HG03175 (cell line): ENCODE measurements around the gene TPRN.
"Not testable (repeated sequence)": the region's sequence is repeated elsewhere in the genome, so short reads cannot be mapped to it uniquely, and the experiment has no call there.

Source experiments
- ATAC-seq: cut with Tn5 transposase; IDR thresholded peaks from one replicate; pipeline ENCODE4 v1.9.1; 2021; ENCODE audit warnings: mild to moderate bottlenecking, moderate library complexity; ENCODE audit not compliant: unreplicated experiment

TPRN gene, protein sequence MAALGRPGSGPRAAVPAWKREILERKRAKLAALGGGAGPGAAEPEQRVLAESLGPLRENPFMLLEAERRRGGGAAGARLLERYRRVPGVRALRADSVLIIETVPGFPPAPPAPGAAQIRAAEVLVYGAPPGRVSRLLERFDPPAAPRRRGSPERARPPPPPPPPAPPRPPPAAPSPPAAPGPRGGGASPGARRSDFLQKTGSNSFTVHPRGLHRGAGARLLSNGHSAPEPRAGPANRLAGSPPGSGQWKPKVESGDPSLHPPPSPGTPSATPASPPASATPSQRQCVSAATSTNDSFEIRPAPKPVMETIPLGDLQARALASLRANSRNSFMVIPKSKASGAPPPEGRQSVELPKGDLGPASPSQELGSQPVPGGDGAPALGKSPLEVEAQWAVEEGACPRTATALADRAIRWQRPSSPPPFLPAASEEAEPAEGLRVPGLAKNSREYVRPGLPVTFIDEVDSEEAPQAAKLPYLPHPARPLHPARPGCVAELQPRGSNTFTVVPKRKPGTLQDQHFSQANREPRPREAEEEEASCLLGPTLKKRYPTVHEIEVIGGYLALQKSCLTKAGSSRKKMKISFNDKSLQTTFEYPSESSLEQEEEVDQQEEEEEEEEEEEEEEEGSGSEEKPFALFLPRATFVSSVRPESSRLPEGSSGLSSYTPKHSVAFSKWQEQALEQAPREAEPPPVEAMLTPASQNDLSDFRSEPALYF

DNA sequence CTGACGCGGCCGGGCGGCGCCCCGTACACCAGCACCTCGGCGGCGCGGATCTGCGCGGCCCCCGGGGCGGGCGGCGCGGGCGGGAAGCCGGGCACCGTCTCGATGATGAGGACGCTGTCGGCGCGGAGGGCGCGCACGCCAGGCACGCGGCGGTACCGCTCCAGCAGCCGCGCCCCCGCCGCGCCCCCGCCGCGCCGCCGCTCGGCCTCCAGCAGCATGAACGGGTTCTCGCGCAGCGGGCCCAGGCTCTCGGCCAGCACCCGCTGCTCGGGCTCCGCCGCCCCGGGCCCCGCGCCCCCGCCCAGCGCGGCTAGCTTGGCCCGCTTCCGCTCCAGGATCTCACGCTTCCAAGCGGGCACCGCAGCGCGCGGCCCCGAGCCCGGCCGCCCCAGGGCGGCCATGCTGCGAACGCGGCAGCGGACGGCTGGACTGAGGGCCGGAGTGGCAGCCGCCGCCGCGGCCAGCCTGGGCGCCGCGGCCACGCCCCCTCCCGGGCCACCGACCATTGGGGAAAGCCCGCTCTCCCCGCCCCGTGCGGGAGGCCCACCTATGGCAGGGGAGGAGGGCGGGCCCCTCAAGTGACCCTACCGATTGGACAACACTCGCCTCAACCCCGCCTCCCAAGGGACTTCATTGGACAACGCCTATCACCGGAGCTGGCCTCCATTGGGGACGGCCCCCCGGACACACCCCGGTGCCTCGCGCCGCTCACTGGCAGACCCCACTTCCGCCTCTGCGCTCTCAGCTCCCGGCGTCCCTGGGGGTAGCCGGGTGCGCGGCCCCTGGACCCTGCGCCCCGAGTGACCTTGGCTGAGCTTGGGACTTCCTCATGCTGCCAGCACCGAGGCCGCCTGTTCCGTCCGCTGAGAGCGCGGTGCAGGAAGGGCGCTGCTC is at the start of gene TPRN:
TPRN (minus strand) TSS at position 431 of the 894 bp plus-strand sequence; CDS start at position 401, 30 bp downstream.
- peak; percentile 87 for ATAC-seq

DNA sequence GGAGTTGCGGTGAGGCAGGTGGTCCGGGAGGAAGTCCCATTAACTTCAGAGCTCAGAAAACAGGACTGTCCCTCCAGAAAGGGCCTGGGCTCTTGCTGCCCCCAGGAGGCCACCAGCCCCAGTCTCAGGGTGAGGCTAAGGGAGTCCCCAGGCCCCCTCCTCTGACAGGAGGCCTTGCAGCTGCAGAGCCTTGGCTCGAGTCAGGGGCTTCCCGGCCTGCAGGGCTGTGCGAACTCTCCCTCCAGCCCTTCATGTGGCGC is 47.3 kb upstream of the TPRN start:
- no peak for ATAC-seq

DNA sequence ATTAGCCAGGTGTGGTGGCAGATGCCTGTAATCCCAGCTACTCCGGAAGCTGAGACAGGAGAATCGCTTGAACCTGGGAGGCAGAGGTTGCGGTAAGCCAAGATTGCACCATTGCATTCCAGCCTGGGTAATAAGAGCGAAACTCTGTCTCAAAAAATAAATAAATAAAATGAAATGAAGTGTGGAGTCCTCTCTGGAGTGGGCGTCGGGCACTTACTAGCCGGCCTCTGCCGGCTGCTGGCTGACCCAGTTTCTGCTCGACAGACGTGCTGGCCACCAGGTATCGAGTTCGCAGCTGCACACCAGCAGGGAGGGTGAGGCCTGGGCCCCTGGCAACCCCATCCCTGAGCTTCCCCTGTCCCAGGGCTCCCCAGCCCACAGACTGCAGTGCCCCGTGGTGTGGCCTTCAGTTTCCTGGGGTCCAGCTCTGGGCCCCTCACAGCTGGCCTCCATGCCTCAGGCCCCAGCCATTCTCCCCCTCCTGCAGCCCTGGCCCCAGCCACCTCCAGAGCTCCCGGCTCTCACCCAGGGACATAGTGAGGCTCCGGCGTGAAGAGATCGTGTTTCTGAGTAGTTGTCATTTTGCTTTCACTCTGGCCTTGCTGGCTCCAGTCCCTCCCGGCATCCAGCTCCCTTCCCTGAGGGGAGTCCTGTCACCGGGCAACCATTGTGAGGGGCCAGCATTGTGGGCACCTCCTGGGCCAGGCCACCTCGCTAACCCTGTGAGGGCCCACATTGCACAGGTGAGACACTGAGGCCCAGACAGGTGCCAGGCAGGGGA is 46.8 kb upstream of the TPRN start:
- ATAC-seq = no peak

DNA sequence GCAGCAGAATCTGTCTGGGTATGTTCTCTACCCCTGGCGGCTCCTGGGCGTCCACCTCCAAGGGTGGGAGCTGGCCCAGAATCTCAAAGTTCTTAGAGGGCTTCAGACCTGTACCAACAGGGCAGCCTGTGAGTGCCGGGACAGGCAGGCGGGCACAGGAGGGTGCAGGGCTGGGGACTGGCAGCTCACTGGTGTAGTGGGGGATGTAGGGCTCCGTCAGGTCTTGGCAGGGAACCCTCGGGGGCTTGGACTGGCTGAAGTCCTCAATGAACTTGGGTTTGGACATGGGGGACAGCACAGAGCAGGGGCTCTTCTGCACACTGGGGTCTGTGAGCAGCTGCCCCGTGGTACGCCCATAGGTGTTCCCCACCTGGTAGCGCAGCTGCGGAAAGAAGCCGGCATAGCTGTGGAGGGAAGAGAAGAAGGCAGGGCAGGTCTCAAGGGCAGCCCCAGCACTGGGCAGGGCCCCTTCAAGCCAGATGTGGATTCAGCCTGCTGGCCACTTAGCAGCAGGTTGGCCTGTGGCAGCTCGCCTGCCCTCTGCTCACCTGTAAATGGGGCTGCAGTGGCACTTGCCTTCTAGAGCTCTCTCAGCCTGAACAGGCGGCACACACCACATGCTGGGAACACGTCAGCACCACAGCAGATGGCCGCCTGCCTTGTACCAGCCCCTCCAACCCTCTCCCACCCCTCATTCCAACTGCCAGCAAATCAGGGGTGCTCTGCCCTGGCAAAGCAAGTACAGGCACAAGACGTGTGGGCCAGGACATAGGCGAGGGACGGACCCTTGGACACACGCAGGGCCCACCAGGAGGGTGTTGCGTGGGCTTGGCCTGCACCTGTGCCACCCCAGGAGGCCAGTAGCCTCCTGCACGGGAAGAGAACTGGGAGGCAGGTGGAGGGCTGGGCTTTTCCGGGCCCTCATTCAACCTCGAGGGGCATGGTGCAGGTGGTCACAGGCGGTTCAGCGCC is 45.2 kb upstream of the TPRN start:
- no peak for ATAC-seq

DNA sequence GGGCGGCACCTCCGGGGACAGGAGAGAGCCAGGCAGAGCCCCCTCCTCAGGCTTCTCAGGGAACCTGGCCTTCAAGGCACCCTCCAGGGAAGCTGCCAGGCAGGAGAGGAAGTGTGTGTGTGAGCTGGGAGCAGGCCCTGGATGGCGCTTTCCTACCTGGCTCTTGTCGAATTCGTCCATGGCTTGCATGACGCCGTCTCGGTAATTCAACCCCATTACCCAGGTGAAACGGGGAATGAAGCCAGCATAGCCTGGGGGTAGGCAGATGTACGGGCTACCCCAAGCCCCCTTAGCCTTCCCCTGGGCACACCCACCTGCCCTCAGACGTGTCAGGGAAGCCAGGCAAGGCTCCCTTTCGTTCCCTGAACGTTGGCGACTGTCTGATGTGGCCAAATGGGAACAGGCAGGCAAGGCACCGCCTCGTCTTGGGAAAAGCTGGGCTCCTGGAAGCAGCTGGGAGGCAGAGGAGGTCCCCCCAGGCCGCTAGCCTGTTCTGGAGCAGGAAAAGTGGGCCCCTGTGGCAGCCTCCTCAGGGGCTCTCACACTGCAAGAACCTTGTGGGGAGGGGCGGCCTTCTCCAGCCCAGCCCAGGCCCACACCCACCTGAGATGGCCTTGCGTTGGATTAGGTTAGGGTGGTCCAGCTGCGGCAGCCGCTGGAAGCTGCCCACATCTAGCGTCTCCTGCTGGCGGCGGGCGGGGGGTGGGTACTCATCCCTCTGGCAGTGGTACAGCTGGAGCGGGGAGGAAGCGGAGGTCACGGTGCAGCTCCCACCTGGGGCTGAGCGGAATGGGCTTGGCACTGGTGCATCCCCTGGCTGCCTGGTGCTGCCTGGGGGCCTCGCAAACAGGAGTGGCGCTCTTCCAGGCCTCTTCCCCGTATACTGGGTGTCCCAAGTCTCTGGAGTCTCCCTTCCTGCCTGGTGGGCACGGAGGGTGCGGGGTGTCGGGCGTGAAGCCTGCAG is 44.2 kb upstream of the TPRN start:
- no peak for ATAC-seq

DNA sequence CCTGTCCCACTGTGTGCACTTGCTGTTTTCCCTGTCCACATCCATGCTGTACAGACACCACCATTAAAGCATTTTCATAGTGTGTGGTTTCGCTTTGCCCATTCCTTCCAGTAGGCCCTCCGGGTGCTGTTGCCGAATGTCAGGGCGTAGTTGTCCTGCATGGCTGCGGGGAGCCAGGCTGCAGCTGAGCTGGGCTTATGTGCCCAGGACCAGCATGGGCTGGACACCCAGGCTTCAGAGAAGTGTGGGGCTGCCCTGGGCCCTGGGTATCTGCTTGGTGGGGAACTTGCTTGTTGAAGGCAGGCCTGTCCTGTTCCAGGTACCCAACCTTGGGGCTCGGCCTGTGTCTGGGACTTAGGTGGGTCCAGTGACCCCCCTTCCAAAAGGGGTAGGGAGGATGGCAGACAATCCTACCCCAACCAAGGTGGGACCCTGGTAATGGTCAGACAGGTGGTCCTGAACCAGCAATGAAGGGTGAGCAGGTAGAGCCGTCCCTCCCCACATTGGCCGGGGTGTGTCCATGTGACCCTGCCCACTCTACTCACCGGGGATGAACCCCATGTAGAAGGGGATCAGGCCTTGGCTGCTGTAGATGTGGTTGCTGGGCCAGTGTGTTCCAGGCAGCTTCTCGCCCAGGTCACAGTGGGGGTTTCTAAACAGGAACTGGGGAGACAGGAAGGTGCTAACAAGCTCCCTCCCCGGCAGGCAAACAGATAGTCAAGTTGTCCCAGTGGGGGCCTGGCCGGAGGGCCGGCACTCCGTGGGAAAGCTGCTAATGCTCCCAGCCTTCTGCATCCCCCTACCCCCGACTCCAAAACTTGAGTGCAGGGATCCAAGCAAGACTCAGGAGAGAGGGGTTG is 43.3 kb upstream of the TPRN start:
- ATAC-seq = no peak

DNA sequence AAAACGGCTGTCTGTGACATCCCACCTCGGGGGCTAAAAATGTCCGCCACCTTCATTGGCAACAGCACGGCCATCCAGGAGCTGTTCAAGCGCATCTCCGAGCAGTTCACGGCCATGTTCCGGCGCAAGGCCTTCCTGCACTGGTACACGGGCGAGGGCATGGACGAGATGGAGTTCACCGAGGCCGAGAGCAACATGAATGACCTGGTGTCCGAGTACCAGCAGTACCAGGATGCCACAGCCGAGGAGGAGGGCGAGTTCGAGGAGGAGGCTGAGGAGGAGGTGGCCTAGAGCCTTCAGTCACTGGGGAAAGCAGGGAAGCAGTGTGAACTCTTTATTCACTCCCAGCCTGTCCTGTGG is 42.7 kb upstream of the TPRN start:
- ATAC-seq = not testable (repeated sequence)

DNA sequence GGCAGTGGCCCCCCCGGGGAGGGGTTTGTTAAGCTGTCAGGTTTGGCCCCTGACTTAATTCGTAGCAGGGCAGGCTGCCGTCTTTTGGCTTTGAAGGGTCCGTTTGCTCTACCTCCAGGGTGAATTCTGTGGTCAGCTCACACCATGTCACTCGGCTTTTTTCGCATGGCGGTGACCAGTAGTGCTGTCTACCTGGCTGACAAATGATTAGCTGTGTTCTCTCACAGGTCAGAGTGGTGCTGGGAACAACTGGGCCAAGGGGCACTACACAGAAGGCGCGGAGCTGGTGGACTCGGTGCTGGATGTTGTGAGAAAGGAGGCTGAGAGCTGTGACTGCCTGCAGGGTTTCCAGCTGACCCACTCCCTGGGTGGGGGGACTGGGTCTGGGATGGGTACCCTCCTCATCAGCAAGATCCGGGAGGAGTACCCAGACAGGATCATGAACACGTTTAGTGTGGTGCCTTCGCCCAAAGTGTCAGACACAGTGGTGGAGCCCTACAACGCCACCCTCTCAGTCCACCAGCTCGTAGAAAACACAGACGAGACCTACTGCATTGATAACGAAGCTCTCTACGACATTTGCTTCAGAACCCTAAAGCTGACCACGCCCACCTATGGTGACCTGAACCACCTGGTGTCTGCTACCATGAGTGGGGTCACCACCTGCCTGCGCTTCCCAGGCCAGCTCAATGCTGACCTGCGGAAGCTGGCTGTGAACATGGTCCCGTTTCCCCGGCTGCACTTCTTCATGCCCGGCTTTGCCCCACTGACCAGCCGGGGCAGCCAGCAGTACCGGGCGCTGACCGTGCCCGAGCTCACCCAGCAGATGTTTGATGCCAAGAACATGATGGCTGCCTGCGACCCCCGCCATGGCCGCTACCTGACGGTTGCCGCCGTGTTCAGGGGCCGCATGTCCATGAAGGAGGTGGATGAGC is 42.0 kb upstream of the TPRN start:
- no peak for ATAC-seq

DNA sequence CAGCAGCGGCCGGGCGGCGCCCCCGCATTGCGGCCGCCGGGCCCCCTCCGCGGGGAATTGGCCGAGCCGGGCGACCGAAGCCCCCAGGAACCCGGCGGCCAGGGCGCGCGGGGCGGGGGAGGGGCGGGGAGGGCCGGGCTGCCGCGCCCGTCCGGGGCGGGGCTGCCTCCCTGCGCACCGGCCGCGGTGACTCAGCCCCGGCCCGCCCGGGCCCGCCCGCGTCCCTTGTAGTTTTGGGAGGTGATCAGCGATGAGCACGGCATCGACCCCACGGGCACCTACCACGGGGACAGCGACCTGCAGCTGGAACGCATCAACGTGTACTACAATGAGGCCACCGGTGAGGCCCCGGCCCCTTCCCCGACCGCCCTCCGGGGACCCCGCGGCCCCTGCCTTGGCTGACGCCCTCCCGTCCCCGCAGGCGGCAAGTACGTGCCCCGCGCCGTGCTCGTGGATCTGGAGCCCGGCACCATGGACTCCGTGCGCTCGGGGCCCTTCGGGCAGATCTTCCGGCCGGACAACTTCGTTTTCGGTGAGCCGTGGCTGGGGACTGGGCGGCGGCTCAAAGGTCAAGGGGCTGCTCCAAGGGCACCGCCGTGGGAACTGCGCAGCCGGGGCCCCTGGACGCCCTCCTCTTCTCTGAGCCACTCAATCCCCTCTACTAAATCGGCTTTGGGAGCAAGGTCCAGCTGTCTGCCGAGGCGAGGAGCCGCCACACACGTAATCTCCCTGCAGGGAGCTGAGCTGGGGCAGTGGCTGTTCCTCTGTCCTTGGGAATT is 41.1 kb upstream of the TPRN start:
- peak; percentile 5 for ATAC-seq

DNA sequence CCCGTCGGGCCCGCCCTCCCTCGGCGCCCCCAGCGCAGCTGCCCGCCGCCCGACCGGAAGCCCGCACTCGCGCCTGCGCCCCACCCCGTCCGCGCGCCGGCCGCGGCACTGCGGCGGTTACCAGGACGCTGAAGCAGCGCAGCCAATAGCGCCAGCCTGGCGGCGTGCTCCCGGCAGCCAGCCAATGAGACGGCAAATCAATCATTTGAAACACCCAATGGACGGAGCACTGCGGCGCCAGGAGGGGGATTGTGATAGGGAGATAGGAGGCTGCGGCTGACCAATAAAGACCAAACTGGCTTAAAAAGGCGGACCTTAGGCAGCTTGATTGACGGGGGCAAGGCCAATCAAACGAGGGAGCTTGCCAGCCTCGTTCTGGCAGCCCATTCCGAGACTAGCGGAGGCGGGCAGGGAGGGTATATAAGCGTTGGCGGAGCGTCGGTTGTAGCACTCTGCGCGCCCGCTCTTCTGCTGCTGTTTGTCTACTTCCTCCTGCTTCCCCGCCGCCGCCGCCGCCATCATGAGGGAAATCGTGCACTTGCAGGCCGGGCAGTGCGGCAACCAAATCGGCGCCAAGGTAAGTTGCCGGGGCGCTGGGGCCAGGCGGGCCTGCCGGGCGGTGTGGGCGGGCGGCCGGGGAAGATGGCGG is 40.4 kb upstream of the TPRN start, which contains the start of gene TUBB4B:
TUBB4B (plus strand) TSS at position 447 of the 649 bp plus-strand sequence; CDS start at position 521, 74 bp downstream.
- peak; percentile 76 for ATAC-seq

DNA sequence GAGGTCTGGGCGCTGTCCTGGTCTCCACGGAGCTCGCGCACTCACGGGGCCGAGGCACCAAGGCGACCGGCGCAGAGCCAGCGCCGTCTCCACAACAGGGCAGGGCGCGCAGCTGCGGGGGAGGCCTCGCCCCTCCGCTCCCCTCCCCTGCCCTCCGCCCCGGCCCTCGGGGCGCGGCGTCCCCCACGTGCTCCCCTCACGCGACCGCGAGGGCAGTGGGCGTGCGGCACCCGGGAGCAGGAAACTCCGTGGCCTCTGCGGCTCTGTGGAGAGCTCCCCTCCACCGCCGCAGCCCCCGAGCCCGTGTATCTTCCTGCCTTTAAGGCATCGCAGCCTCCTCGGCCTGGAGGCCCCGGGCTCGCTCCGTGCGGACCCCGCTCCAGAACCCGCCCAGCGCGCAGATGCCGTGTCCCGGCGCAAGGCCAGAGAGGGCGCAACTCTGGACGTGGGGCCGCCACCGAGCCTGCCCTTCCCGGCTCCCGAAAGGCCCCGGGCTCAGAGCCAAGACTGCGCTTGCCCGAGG is 39.8 kb upstream of the TPRN start:
- ATAC-seq = peak; percentile 26

DNA sequence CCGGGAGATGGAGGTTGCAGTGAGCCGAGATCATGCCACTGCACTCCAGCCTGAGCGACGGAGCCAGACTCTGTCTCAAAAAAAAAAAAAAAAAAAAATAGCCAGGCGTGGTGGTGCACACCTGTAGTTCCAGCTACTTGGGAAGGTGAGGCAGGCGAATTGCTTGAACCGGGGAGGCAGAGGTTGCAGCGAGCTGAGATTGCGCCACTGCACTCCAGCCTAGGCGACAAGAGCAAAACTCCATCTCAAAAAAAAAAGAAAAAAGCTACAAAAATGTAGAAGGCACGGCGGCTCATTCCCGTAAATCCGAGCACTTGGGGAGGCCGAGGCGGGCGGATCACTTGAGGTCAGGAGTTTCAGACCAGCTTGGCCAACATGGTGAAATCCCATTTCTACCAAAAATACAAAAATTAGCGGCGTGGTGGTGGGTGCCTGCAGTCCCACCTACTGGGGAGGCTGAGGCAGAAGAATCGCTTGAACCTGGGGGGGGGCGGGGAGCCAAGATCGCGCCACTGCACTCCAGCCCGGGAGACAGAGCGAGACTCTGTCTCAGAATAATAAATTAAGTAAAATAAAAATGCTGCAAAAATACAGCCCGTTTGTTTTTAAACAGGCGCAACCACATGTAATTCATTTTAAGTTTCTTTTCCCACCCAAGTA is 39.1 kb upstream of the TPRN start:
- ATAC-seq = not testable (repeated sequence)

DNA sequence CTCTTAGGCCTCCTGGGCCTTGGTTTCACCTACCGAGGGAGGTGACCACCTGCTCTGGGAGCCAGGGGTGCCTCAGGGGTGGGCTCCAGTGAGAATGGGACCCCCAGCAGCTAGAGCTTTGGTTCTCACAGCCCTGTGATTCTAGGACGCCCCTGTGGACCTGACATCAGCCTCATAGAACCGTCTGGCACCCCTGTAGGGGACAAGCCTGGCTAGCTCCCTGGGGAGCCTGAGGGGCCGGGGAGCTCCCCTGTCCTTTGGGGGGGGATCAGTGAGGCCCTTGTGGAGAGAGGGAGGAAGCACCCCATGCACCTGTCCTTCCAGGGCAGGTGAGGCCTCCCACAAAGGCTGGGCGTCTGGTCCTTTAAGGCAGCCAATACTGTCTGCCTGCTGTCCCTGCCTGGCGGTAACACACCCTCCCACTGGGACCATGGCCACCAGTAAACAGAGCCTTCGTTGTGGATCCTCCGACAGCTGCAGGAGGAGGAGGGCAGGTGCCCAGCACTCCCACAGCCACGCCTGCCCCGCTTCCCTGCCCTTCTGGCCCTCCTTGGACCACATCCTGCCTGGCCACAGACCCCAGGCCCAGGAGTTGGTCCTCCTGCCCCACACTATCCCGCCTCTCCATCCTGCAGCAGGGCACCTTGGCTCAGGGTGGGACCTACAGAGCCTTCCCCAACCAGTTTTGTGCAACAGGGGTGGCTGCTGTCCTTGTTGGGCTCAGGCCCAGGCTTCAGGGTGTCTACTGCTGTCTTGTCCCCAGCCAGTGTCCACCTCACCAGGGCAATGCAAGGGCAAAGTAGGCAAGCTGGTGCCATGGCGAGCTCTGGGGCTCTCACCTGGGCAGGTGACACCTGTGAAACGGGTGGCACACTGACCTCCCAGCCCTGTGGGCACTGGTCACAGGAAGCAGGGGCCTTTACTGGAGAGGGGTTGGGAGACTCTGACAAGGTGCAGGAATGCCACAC is 37.5 kb upstream of the TPRN start:
- ATAC-seq = no peak
